H4 (cell line): ENCODE measurements around the gene PACSIN1. TPM values are rescaled to one million over a fixed set of nuclear protein-coding genes. Genes with fewer than 3 reads are reported as not detected.

Source experiments
- DNase-seq: peaks from one replicate; pipeline ENCODE4 v3.0.0-alpha.2; 2015; ENCODE audit warnings: low spot score
- total RNA-seq: library from RNA; depleted of rRNA; stranded (reverse); fragments of >200 nt; shearing (Covaris generic); gene quantifications from 2 replicates; pipeline ENCODE4 v1.2.3, GENCODE V29; 2014; rRNA removed

Gene PACSIN1
- total RNA-seq: not detected in 2 replicates

- DNase-seq: no peak
Measured at GRCh38 chr6:34465531-34466241, at the start of gene PACSIN1. Gene PACSIN1 (plus strand): TSS chr6:34466076. CDS start chr6:34526306, 60,230 bp downstream.

GRCh38 chr6:34416877-34417371 lies 49.0 kb upstream of the PACSIN1 start:
- DNase-seq: no peak

GRCh38 chr6:34418367-34418766 lies 47.5 kb upstream of the PACSIN1 start:
- DNase-seq: no peak

- DNase-seq: no peak
Measured at GRCh38 chr6:34423254-34423653, 42.6 kb upstream of the PACSIN1 start.

GRCh38 chr6:34424200-34425131 lies 41.4 kb upstream of the PACSIN1 start:
- no peak for DNase-seq

- no peak for DNase-seq
Measured at GRCh38 chr6:34425132-34425497, 40.8 kb upstream of the PACSIN1 start.

GRCh38 chr6:34425498-34426410 lies 40.1 kb upstream of the PACSIN1 start, which contains the start of gene RPS10:
Gene RPS10 (minus strand): TSS chr6:34426069. CDS start chr6:34425221, 848 bp downstream.
- DNase-seq: peak; percentile 82

- DNase-seq: no peak
Measured at GRCh38 chr6:34435916-34436315, 30.0 kb upstream of the PACSIN1 start.

- DNase-seq: no peak
Measured at GRCh38 chr6:34436803-34437643, 28.9 kb upstream of the PACSIN1 start.

GRCh38 chr6:34437644-34437970 lies 28.3 kb upstream of the PACSIN1 start:
- no peak for DNase-seq

GRCh38 chr6:34438705-34439104 lies 27.2 kb upstream of the PACSIN1 start:
- no peak for DNase-seq

- no peak for DNase-seq
Measured at GRCh38 chr6:34439442-34439841, 26.4 kb upstream of the PACSIN1 start.

GRCh38 chr6:34441526-34441925 lies 24.4 kb upstream of the PACSIN1 start:
- DNase-seq: no peak

- DNase-seq: no peak
Measured at GRCh38 chr6:34445313-34445860, 20.5 kb upstream of the PACSIN1 start.

- DNase-seq: no peak
Measured at GRCh38 chr6:34447386-34447785, 18.5 kb upstream of the PACSIN1 start.

GRCh38 chr6:34447910-34448309 lies 18.0 kb upstream of the PACSIN1 start:
- DNase-seq: no peak

- no peak for DNase-seq
Measured at GRCh38 chr6:34451192-34451591, 14.7 kb upstream of the PACSIN1 start.

GRCh38 chr6:34455831-34456230 lies 10.0 kb upstream of the PACSIN1 start:
- DNase-seq: no peak

- no peak for DNase-seq
Measured at GRCh38 chr6:34457382-34457741, 8.5 kb upstream of the PACSIN1 start.
